IMR-90 (cell line): ENCODE data around the gene MTFR1L. TPM values are rescaled to one million over a fixed set of nuclear protein-coding genes. Genes with fewer than 3 reads are reported as not detected.

Experiments
- ATAC-seq: fragments of 200-7000 bp; cut with Tn5 transposase; 2 replicates; pipeline ENCODE4 v1.9.1; 2020; ENCODE audit warnings: low read depth, mild to moderate bottlenecking, moderate library complexity
- BruUV-seq: library from RNA; stranded (reverse); fragments of 400-500 nt; replicated peaks from 2 replicates; lab custom pipeline; 2021; lab: Mats Ljungman, UMichigan
- CTCF ChIA-PET: fragments of 300-600 bp; formaldehyde crosslinking; extraction: SDS; loops from one replicate; lab custom pipeline; 2021; ENCODE audit warnings: antibody characterized with exemption; lab: Yijun Ruan, JAX
- POLR2A ChIA-PET: fragments of 300-600 bp; sonication (Branson Sonifier 250); formaldehyde crosslinking; loops from one replicate; lab custom pipeline; 2022; ENCODE audit warnings: antibody characterized with exemption; ENCODE audit not compliant: unreplicated experiment; lab: Charles Lee
- DNase-seq: peaks from one replicate; pipeline ENCODE4 v3.0.0; 2013
- H2AFZ ChIP-seq: replicated peaks from 2 replicates; pipeline ENCODE3; 2013; ENCODE audit warnings: low read length, mild to moderate bottlenecking; ENCODE audit not compliant: poor library complexity
- H2AK5ac ChIP-seq: 2 replicates; pipeline ENCODE4 v1.6.1; 2013; ENCODE audit warnings: low read depth, low read length, inconsistent platforms
- H2AK9ac ChIP-seq: replicated peaks from 2 replicates; pipeline ENCODE3; 2013; ENCODE audit warnings: mild to moderate bottlenecking, low read depth, low read length, moderate library complexity; ENCODE audit not compliant: poor library complexity
- H2BK120ac ChIP-seq: 2 replicates; pipeline ENCODE4 v1.6.1; 2013; ENCODE audit warnings: low read depth, low read length, inconsistent platforms
- H2BK15ac ChIP-seq: 3 replicates; pipeline ENCODE4 v1.6.1; 2013; ENCODE audit warnings: low read depth, low read length, inconsistent platforms
- H2BK20ac ChIP-seq: 2 replicates; pipeline ENCODE4 v1.6.1; 2013; ENCODE audit warnings: low read depth, mild to moderate bottlenecking, inconsistent platforms, low read length, moderate library complexity
- H2BK5ac ChIP-seq: 2 replicates; pipeline ENCODE4 v1.6.1; 2013; ENCODE audit warnings: mild to moderate bottlenecking, low read depth, low read length, inconsistent platforms; ENCODE audit not compliant: poor library complexity, severe bottlenecking
- H3K14ac ChIP-seq: replicated peaks from 2 replicates; pipeline ENCODE4 v1.6.1; 2013; ENCODE audit warnings: low read depth, low read length, inconsistent platforms
- H3K18ac ChIP-seq: 2 replicates; pipeline ENCODE4 v1.6.1; 2013; ENCODE audit warnings: low read depth, low read length, control low read depth
- H3K23ac ChIP-seq: 2 replicates; pipeline ENCODE4 v1.6.1; 2013; ENCODE audit warnings: low read depth, low read length, inconsistent platforms
- H3K27ac ChIP-seq: 2 replicates; pipeline ENCODE4 v1.5.1; 2013; ENCODE audit warnings: mild to moderate bottlenecking, control low read depth, low read length; ENCODE audit not compliant: insufficient read depth
- H3K27me3 ChIP-seq: 2 replicates; pipeline ENCODE4 v1.6.1; 2013; ENCODE audit warnings: low read length; ENCODE audit not compliant: control insufficient read depth, insufficient read depth
- H3K36me3 ChIP-seq: 2 replicates; pipeline ENCODE4 v1.6.1; 2013; ENCODE audit warnings: low read length, mixed read lengths; ENCODE audit not compliant: control insufficient read depth, insufficient read depth
- H3K4ac ChIP-seq: 2 replicates; pipeline ENCODE4 v1.6.1; 2013; ENCODE audit warnings: low read depth, low read length, inconsistent platforms
- H3K4me1 ChIP-seq: 2 replicates; pipeline ENCODE4 v1.6.1; 2013; ENCODE audit warnings: low read length, mixed read lengths; ENCODE audit not compliant: control insufficient read depth, insufficient read depth
- H3K4me2 ChIP-seq: 2 replicates; pipeline ENCODE4 v1.6.1; 2013; ENCODE audit warnings: low read depth, mild to moderate bottlenecking, control low read depth, low read length, moderate library complexity
- H3K4me3 ChIP-seq: 2 replicates; pipeline ENCODE4 v1.5.1; 2013; ENCODE audit warnings: low read depth, mild to moderate bottlenecking, control low read depth, low read length, moderate library complexity; ENCODE audit not compliant: insufficient read depth
- H3K56ac ChIP-seq: 2 replicates; pipeline ENCODE4 v1.6.1; 2013; ENCODE audit warnings: low read length, inconsistent platforms; ENCODE audit not compliant: insufficient read depth; ENCODE audit errors: extremely low read depth
- H3K79me1 ChIP-seq, 2 experiments: 2 replicates each; pipeline ENCODE4 v1.6.1; 2013; ENCODE audit warnings: low read length in 2 of 2, inconsistent platforms in 1 of 2, low read depth in 1 of 2
- H3K9ac ChIP-seq: 2 replicates; pipeline ENCODE4 v1.6.1; 2013; ENCODE audit warnings: low read depth, low read length, control low read depth
- H3K9me1 ChIP-seq: 2 replicates; pipeline ENCODE4 v1.6.1; 2013; ENCODE audit warnings: low read length, inconsistent platforms; ENCODE audit not compliant: insufficient read depth
- H3K9me3 ChIP-seq: 2 replicates; pipeline ENCODE4 v1.6.1; 2013; ENCODE audit warnings: low read length; ENCODE audit not compliant: control insufficient read depth, insufficient read depth
- H4K20me1 ChIP-seq: 2 replicates; pipeline ENCODE4 v1.6.1; 2013; ENCODE audit warnings: low read length, inconsistent platforms; ENCODE audit not compliant: insufficient read depth
- H4K5ac ChIP-seq: 2 replicates; pipeline ENCODE4 v1.6.1; 2013; ENCODE audit warnings: mild to moderate bottlenecking, low read depth, low read length, control low read depth
- H4K8ac ChIP-seq, 2 experiments: 2 replicates each; pipeline ENCODE4 v1.6.1; 2013; ENCODE audit warnings: low read depth in 2 of 2, low read length in 2 of 2, control low read depth in 1 of 2, inconsistent platforms in 1 of 2
- H4K91ac ChIP-seq: 2 replicates; pipeline ENCODE4 v1.6.1; 2013; ENCODE audit warnings: low read depth, low read length, inconsistent platforms; ENCODE audit not compliant: insufficient read depth
- BHLHE40 ChIP-seq: fragments of 150-350 bp; IDR thresholded peaks from 2 replicates; pipeline ENCODE4 v1.6.1; 2016; ENCODE audit warnings: mild to moderate bottlenecking, low read depth, low read length
- CEBPB ChIP-seq: IDR thresholded peaks from 2 replicates; pipeline ENCODE4 v1.6.1; 2012; ENCODE audit warnings: low read depth, low read length, improper control_type of control experiment
- CHD1 ChIP-seq: IDR thresholded peaks from 2 replicates; pipeline ENCODE4 v1.6.1; 2012; ENCODE audit warnings: low read depth, low read length, improper control_type of control experiment
- FOS ChIP-seq: fragments of 150-350 bp; IDR thresholded peaks from 2 replicates; pipeline ENCODE4 v1.6.1; 2016; ENCODE audit warnings: low read depth, low read length
- MAFK ChIP-seq: IDR thresholded peaks from 2 replicates; pipeline ENCODE4 v1.6.1; 2012; ENCODE audit warnings: low read depth, low read length, improper control_type of control experiment
- MAZ ChIP-seq: IDR thresholded peaks from 2 replicates; pipeline ENCODE4 v1.6.1; 2012; ENCODE audit warnings: low read depth, mild to moderate bottlenecking, low read length, improper control_type of control experiment, moderate library complexity, borderline replicate concordance
- MXI1 ChIP-seq: IDR thresholded peaks from 2 replicates; pipeline ENCODE4 v1.6.1; 2012; ENCODE audit warnings: low read depth, mild to moderate bottlenecking, low read length, moderate library complexity, borderline replicate concordance
- NFE2L2 ChIP-seq: fragments of 150-350 bp; IDR thresholded peaks from 2 replicates; pipeline ENCODE4 v1.6.1; 2016; ENCODE audit warnings: low read depth, mild to moderate bottlenecking, low read length
- POLR2A ChIP-seq: IDR thresholded peaks from 2 replicates; pipeline ENCODE4 v1.6.1; 2012; ENCODE audit warnings: mild to moderate bottlenecking, low read depth, low read length
- RAD21 ChIP-seq: IDR thresholded peaks from 2 replicates; pipeline ENCODE4 v1.6.1; 2012; ENCODE audit warnings: low read length, improper control_type of control experiment
- WGBS, 2 experiments: methylation state at CpG; one replicate each; pipeline versions ENCODE4 v1.1.5 to v1.1.7; 2013; ENCODE audit warnings: missing lambda C conversion rate in 2 of 2; ENCODE audit not compliant: insufficient read length in 1 of 2; ENCODE audit errors: extremely low coverage in 2 of 2; 5-methylcytosine and 5-hydroxymethylcytosine counted together
- dilution Hi-C: fragments of 300-500 bp; cut with HindIII; formaldehyde crosslinking; loops from one replicate; pipeline ENCODE4 v1.14.3; 2018; ENCODE audit warnings: low sequenced_read_pairs; ENCODE audit not compliant: unreplicated experiment
- in situ Hi-C: fragments of 300-500 bp; cut with MboI; formaldehyde crosslinking; loops from 3 replicates; pipeline ENCODE4 v1.14.3; 2019; ENCODE audit warnings: low sequenced_read_pairs, inconsistent platforms, mixed read lengths
- intact Hi-C: fragments of 100-400 bp; cut with micrococcal nuclease; formaldehyde crosslinking; loops from 2 replicates; pipeline ENCODE4 v1.10.0; 2022
- polyA plus RNA-seq, 3 experiments: library from polyadenylated mRNA; depleted of rRNA; stranded (reverse); fragments of >200 nt; gene quantifications; 2 replicates each; pipeline ENCODE4 v1.2.3, GENCODE V29; 2012; ENCODE audit warnings: low replicate concordance in 1 of 3
- total RNA-seq: library from RNA; depleted of rRNA; stranded (reverse); fragments of >200 nt; gene quantifications from 2 replicates; pipeline ENCODE4 v1.2.3, GENCODE V29; 2012
- TF ChIP-seq, protein P1 (sequence below): conservative IDR thresholded peaks from 2 replicates; pipeline ENCODE4 v1.5.1; 2012; ENCODE audit warnings: mild to moderate bottlenecking, low read depth, low read length, improper control_type of control experiment

Gene MTFR1L
- total and polyA plus RNA-seq, 2 of the 4 experiments (the other 2 are of a cell fraction), result 69.1 to 69.7 TPM

- H3K4me1 ChIP-seq, result no peaks in the 10 kb centered on the region; the same call in 1 of the 2 replicates
- ChIA-PET POLR2A (no interaction called here), CTCF (no interaction called here)
- peaks cover 6 to 29% of the 10 kb centered on the region in 2 experiments; a peak in 3 of 4 replicates for H3K79me1 ChIP-seq
- no peak overlapping the region for H3K4me2 ChIP-seq
- H3K4me3 ChIP-seq, result no peak overlapping the region
- H3K23ac ChIP-seq, result no peak overlapping the region
- no peaks in the 10 kb centered on the region for H3K27me3 ChIP-seq
- H4K5ac ChIP-seq, result no peak overlapping the region
- ATAC-seq (no peak), DNase-seq (no peak)
- H3K36me3 ChIP-seq, result peaks cover 25% of the 10 kb centered on the region
- H4K8ac ChIP-seq, result no peak overlapping the region
- H2AFZ ChIP-seq, result no peak overlapping the region
- H2BK120ac ChIP-seq, result no peak overlapping the region
- no peak overlapping the region for H3K18ac ChIP-seq
- H3K9ac ChIP-seq, result no peak overlapping the region
- H2BK5ac ChIP-seq, result no peak overlapping the region
- H4K91ac ChIP-seq, result no peak overlapping the region
- no peak overlapping the region for H2BK15ac ChIP-seq
- 89% methylated on average over 22 of the region's 25 CpGs; no CpG with 5 or more reads in 1 of the 2 experiments for WGBS, 2 experiments
- dilution Hi-C loops (no loop called here), in situ Hi-C loops (no loop called here), intact Hi-C loops (no loop called here)
- H3K56ac ChIP-seq, result no peak overlapping the region
- H4K20me1 ChIP-seq, result peaks cover 5% of the 10 kb centered on the region; the same call in 1 of the 2 replicates
- H2BK20ac ChIP-seq, result no peak overlapping the region
- H2AK9ac ChIP-seq, result peak overlapping the region; percentile 35
- no peaks in the 10 kb centered on the region for H3K9me3 ChIP-seq
- H3K27ac ChIP-seq, result no peak overlapping the region
- TF ChIP-seq MAFK (no peak), MXI1 (no peak), FOS (no peak), NFE2L2 (no peak), BHLHE40 (no peak), MAZ (no peak), POLR2A (no peak), CEBPB (no peak), CHD1 (no peak), RAD21 (no peak)
- TF ChIP-seq, protein P1, sequence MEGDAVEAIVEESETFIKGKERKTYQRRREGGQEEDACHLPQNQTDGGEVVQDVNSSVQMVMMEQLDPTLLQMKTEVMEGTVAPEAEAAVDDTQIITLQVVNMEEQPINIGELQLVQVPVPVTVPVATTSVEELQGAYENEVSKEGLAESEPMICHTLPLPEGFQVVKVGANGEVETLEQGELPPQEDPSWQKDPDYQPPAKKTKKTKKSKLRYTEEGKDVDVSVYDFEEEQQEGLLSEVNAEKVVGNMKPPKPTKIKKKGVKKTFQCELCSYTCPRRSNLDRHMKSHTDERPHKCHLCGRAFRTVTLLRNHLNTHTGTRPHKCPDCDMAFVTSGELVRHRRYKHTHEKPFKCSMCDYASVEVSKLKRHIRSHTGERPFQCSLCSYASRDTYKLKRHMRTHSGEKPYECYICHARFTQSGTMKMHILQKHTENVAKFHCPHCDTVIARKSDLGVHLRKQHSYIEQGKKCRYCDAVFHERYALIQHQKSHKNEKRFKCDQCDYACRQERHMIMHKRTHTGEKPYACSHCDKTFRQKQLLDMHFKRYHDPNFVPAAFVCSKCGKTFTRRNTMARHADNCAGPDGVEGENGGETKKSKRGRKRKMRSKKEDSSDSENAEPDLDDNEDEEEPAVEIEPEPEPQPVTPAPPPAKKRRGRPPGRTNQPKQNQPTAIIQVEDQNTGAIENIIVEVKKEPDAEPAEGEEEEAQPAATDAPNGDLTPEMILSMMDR, result no peak
- BruUV-seq, result no TSS peak
- no peak overlapping the region for H3K4ac ChIP-seq
- no peak overlapping the region for H2AK5ac ChIP-seq
- H3K9me1 ChIP-seq, result peaks cover 4% of the 10 kb centered on the region
- no peak overlapping the region for H3K14ac ChIP-seq
Measured at GRCh38 chr1:25863486-25864262, 43.9 kb downstream of the MTFR1L start.
